ENCODE results near the gene DTWD1. TPM values are rescaled to one million over a fixed set of nuclear protein-coding genes. Genes with fewer than 3 reads are reported as not detected.
"Not testable (repeated sequence)": the region's sequence is repeated elsewhere in the genome, so short reads cannot be mapped to it uniquely, and the experiment has no call there.

DTWD1 gene
- 10 to 100 TPM in 3 of 4 donors, 1 to 10 TPM in 1; 8.5 to 16.5 (median 11.8) TPM for total RNA-seq

GRCh38 chr15:49620658-49621368 is at the start of gene DTWD1, which contains the start of gene FAM227B:
TSS of gene DTWD1 (plus strand) at chr15:49621048. CDS start at chr15:49625168, 4,120 bp downstream.
TSS of gene FAM227B (minus strand) at chr15:49620818. CDS start at chr15:49615171, 5,647 bp downstream.
- intact Hi-C loops (cut with DNase I; ENCODE audit: low total_unique reads) (loop anchor here (2.0 to 10.0 kb wide), 6 partner anchors 196 to 1286 kb away; partner anchors contain the start of genes AP4E1, CEP152, COPS2 and FGF7), in situ Hi-C loops (cut with MboI; ENCODE audit: low sequenced_read_pairs in 4 of 4) (loop anchor here in 1 of 4 donors (10.0 to 25.0 kb wide), 2 partner anchors 384 to 466 kb away; partner anchors contain the start of gene COPS2)
- ATAC-seq, result peak; percentile 97 to 98
- Histone ChIP-seq H3K36me3 (peaks cover 0 to 5% of the 10 kb centered on the region in 2 donors), H3K27ac (peak within 1 kb of the TSS; percentile 90 to 96 (median 92)), H3K4me3 (peak within 1 kb of the TSS; percentile 85 to 99 (median 88)), H3K27me3 (no peaks in the 10 kb centered on the region), H3K9me3 (no peaks in the 10 kb centered on the region), H3K4me1 (peaks cover 35 to 40% of the 10 kb centered on the region in 2 donors)
- DNase-seq, result peak; percentile 95 to 97
- TF ChIP-seq POLR2A (IDR thresholded peaks at IDR 0.05) (peak; percentile 81 to 83), CTCF (IDR thresholded peaks at IDR 0.05 in 4 of 5, conservative IDR thresholded peaks at IDR 0.05 in 1 of 5) (peak in 4 of 5 experiments; percentile 4 to 32 (median 17))

- no peaks in the 10 kb centered on the region for H3K9me3 ChIP-seq
- no peak overlapping the region for H3K4me3 ChIP-seq
- DNase-seq, result no peak
- intact Hi-C loops (cut with DNase I; ENCODE audit: low total_unique reads) (no loop called here), in situ Hi-C loops (cut with MboI; ENCODE audit: low sequenced_read_pairs in 4 of 4) (no loop called here)
- peaks cover 0 to 13% of the 10 kb centered on the region in 2 donors for H3K36me3 ChIP-seq
- no peaks in the 10 kb centered on the region for H3K4me1 ChIP-seq
- no peaks in the 10 kb centered on the region for H3K27me3 ChIP-seq
- H3K27ac ChIP-seq, result no peak overlapping the region
- ATAC-seq, result no peak
- TF ChIP-seq CTCF (IDR thresholded peaks at IDR 0.05 in 4 of 5, conservative IDR thresholded peaks at IDR 0.05 in 1 of 5) (no peak), POLR2A (IDR thresholded peaks at IDR 0.05) (no peak)
Observed at GRCh38 chr15:49573421-49573820, 47.4 kb upstream of the DTWD1 start.

- DNase-seq, result no peak
- H3K9me3 ChIP-seq, result no peaks in the 10 kb centered on the region
- intact Hi-C loops (cut with DNase I; ENCODE audit: low total_unique reads), result no loop called here
- in situ Hi-C loops (cut with MboI; ENCODE audit: low sequenced_read_pairs in 4 of 4), result no loop called here
- TF ChIP-seq CTCF (IDR thresholded peaks at IDR 0.05 in 4 of 5, conservative IDR thresholded peaks at IDR 0.05 in 1 of 5), result no peak
- TF ChIP-seq POLR2A (IDR thresholded peaks at IDR 0.05), result no peak
- H3K36me3 ChIP-seq, result peaks cover 0 to 9% of the 10 kb centered on the region in 2 donors
- H3K4me3 ChIP-seq, result no peak overlapping the region
- H3K27me3 ChIP-seq, result no peaks in the 10 kb centered on the region
- ATAC-seq, result no peak
- no peaks in the 10 kb centered on the region for H3K4me1 ChIP-seq
- no peak overlapping the region for H3K27ac ChIP-seq
Observed at GRCh38 chr15:49589030-49589429, 31.8 kb upstream of the DTWD1 start.

- H3K36me3 ChIP-seq; H3K27me3 ChIP-seq; H3K4me3 ChIP-seq; H3K9me3 ChIP-seq; H3K4me1 ChIP-seq; ATAC-seq; intact Hi-C loops (cut with DNase I; ENCODE audit: low total_unique reads); in situ Hi-C loops (cut with MboI; ENCODE audit: low sequenced_read_pairs in 4 of 4); H3K27ac ChIP-seq; DNase-seq: not testable (repeated sequence)
Observed at GRCh38 chr15:49592829-49593316, 28.0 kb upstream of the DTWD1 start.

Data from gastrocnemius medialis (tissue), 4 donors.